Osteoblast (primary cell): ENCODE results near the gene SPTBN1. TPM values are rescaled to one million over a fixed set of nuclear protein-coding genes. Genes with fewer than 3 reads are reported as not detected.

Source experiments
- DNase-seq: peaks from one replicate; pipeline ENCODE4 v3.0.0; 2011; ENCODE audit warnings: low spot score, mixed read lengths; ENCODE audit not compliant: insufficient read length; ENCODE audit errors: missing footprints
- H2AFZ ChIP-seq: 2 replicates; pipeline ENCODE4 v1.6.0; 2011; ENCODE audit warnings: mild to moderate bottlenecking, low read length
- H3K27ac ChIP-seq: 2 replicates; pipeline ENCODE4 v1.5.1; 2011; ENCODE audit warnings: mild to moderate bottlenecking, low read depth, low read length, moderate library complexity
- H3K27me3 ChIP-seq: 2 replicates; pipeline ENCODE4 v1.6.0; 2012; ENCODE audit warnings: mild to moderate bottlenecking, control low read depth, inconsistent platforms, low read length, moderate library complexity; ENCODE audit not compliant: insufficient read depth
- H3K36me3 ChIP-seq: 2 replicates; pipeline ENCODE4 v1.5.1; 2011; ENCODE audit warnings: mild to moderate bottlenecking, low read length, control low read depth, moderate library complexity; ENCODE audit not compliant: insufficient read depth
- H3K4me1 ChIP-seq: 2 replicates; pipeline ENCODE4 v1.5.1; 2011; ENCODE audit warnings: mild to moderate bottlenecking, low read length, control low read depth, moderate library complexity; ENCODE audit not compliant: insufficient read depth
- H3K4me2 ChIP-seq: 2 replicates; pipeline ENCODE4 v1.6.0; 2011; ENCODE audit warnings: mild to moderate bottlenecking, low read length; ENCODE audit not compliant: insufficient read depth
- H3K4me3 ChIP-seq: fragments of 200-600 bp; sonication (generic); 3 replicates; pipeline ENCODE4 v1.5.1; 2012; ENCODE audit warnings: mild to moderate bottlenecking, low read length, inconsistent platforms; ENCODE audit not compliant: insufficient read depth
- H3K79me2 ChIP-seq: 2 replicates; pipeline ENCODE4 v1.6.0; 2012; ENCODE audit warnings: mild to moderate bottlenecking, low read length, control low read depth, inconsistent platforms; ENCODE audit not compliant: insufficient read depth
- H3K9me3 ChIP-seq: 2 replicates; pipeline ENCODE4 v1.5.1; 2011; ENCODE audit warnings: low read depth, low read length, control low read depth
- H4K20me1 ChIP-seq: 2 replicates; pipeline ENCODE4 v1.6.0; 2012; ENCODE audit warnings: mild to moderate bottlenecking, low read length, control low read depth; ENCODE audit not compliant: insufficient read depth
- total RNA-seq: library from RNA; depleted of rRNA; stranded (reverse); fragments of >200 nt; gene quantifications from 2 replicates; pipeline ENCODE4 v1.2.3, GENCODE V29; 2012
- TF ChIP-seq, protein P1 (sequence below): IDR thresholded peaks from 2 replicates; pipeline ENCODE4 v1.5.1; 2011; ENCODE audit warnings: mild to moderate bottlenecking, low read depth, low read length, moderate library complexity; ENCODE audit errors: extremely low read depth

SPTBN1 gene
- total RNA-seq, 1 donor = 249 TPM

GRCh38 chr2:54598347-54599325 is 142.5 kb downstream of the SPTBN1 start:
- no peaks in the 10 kb centered on the region for H3K9me3 ChIP-seq
- peaks cover 15% of the 10 kb centered on the region for H3K4me1 ChIP-seq
- peaks cover 97% of the 10 kb centered on the region for H3K79me2 ChIP-seq
- peaks cover 3% of the 10 kb centered on the region for H3K36me3 ChIP-seq
- H4K20me1 ChIP-seq = peaks cover 56% of the 10 kb centered on the region
- H3K27ac ChIP-seq = no peak overlapping the region
- no peak for DNase-seq
- no peak overlapping the region for H3K4me2 ChIP-seq
- H3K4me3 ChIP-seq = no peak overlapping the region
- TF ChIP-seq, protein P1, sequence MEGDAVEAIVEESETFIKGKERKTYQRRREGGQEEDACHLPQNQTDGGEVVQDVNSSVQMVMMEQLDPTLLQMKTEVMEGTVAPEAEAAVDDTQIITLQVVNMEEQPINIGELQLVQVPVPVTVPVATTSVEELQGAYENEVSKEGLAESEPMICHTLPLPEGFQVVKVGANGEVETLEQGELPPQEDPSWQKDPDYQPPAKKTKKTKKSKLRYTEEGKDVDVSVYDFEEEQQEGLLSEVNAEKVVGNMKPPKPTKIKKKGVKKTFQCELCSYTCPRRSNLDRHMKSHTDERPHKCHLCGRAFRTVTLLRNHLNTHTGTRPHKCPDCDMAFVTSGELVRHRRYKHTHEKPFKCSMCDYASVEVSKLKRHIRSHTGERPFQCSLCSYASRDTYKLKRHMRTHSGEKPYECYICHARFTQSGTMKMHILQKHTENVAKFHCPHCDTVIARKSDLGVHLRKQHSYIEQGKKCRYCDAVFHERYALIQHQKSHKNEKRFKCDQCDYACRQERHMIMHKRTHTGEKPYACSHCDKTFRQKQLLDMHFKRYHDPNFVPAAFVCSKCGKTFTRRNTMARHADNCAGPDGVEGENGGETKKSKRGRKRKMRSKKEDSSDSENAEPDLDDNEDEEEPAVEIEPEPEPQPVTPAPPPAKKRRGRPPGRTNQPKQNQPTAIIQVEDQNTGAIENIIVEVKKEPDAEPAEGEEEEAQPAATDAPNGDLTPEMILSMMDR = no peak
- H3K27me3 ChIP-seq = no peaks in the 10 kb centered on the region
- no peak overlapping the region for H2AFZ ChIP-seq

GRCh38 chr2:54599326-54599710 is 143.2 kb downstream of the SPTBN1 start:
- H3K27me3 ChIP-seq = no peaks in the 10 kb centered on the region
- H4K20me1 ChIP-seq = peaks cover 61% of the 10 kb centered on the region
- H3K27ac ChIP-seq = no peak overlapping the region
- no peak overlapping the region for H3K4me3 ChIP-seq
- no peak overlapping the region for H3K4me2 ChIP-seq
- no peaks in the 10 kb centered on the region for H3K9me3 ChIP-seq
- TF ChIP-seq, protein P1 = no peak
- no peak for DNase-seq
- peaks cover 98% of the 10 kb centered on the region for H3K79me2 ChIP-seq
- H3K36me3 ChIP-seq = peaks cover 3% of the 10 kb centered on the region
- H3K4me1 ChIP-seq = peaks cover 17% of the 10 kb centered on the region
- H2AFZ ChIP-seq = no peak overlapping the region

GRCh38 chr2:54599914-54600313 is 143.8 kb downstream of the SPTBN1 start:
- H3K27ac ChIP-seq = peak overlapping the region; percentile 4
- H2AFZ ChIP-seq = no peak overlapping the region
- no peak for DNase-seq
- H3K4me2 ChIP-seq = no peak overlapping the region
- H3K27me3 ChIP-seq = no peaks in the 10 kb centered on the region
- H4K20me1 ChIP-seq = peaks cover 65% of the 10 kb centered on the region
- H3K36me3 ChIP-seq = peaks cover 3% of the 10 kb centered on the region
- TF ChIP-seq, protein P1 = no peak
- H3K9me3 ChIP-seq = no peaks in the 10 kb centered on the region
- H3K4me1 ChIP-seq = peaks cover 17% of the 10 kb centered on the region
- H3K4me3 ChIP-seq = no peak overlapping the region
- H3K79me2 ChIP-seq = peaks cover 100% of the 10 kb centered on the region

- Histone ChIP-seq H3K4me1 (peaks cover 17% of the 10 kb centered on the region), H2AFZ (no peak overlapping the region), H3K36me3 (peaks cover 3% of the 10 kb centered on the region), H3K27ac (no peak overlapping the region), H3K4me2 (no peak overlapping the region), H3K9me3 (no peaks in the 10 kb centered on the region), H3K27me3 (no peaks in the 10 kb centered on the region), H3K79me2 (peaks cover 100% of the 10 kb centered on the region), H3K4me3 (no peak overlapping the region), H4K20me1 (peaks cover 63% of the 10 kb centered on the region)
- TF ChIP-seq, protein P1 = no peak
- DNase-seq = no peak
Measured at GRCh38 chr2:54601339-54601738, 145.2 kb downstream of the SPTBN1 start.
